WTC11 (cell line): ENCODE measurements around the gene AGAP3. TPM values are rescaled to one million over a fixed set of nuclear protein-coding genes. Genes with fewer than 3 reads are reported as not detected.
A peak's percentile ranks its signal among the peaks of the same experiment; 100 is the strongest.

Experiments
- ATAC-seq: fragments of 200-7000 bp; cut with Tn5 transposase; 2 replicates; pipeline ENCODE4 v1.10.0; 2021; ENCODE audit warnings: mild to moderate bottlenecking, moderate library complexity
- CTCF ChIA-PET: fragments of 300-600 bp; sonication (Branson Sonifier 250); formaldehyde crosslinking; loops from one replicate; lab custom pipeline; 2021; ENCODE audit warnings: antibody characterized with exemption; lab: Charles Lee
- POLR2A ChIA-PET: fragments of 350-600 bp; sonication (Branson Sonifier 250); formaldehyde crosslinking; loops from one replicate; lab custom pipeline; 2021; ENCODE audit warnings: antibody characterized with exemption; lab: Charles Lee
- DNase-seq: peaks from one replicate; pipeline ENCODE4 v3.0.0; 2021; ENCODE audit warnings: low spot score
- H3K27ac Mint-ChIP-seq: 2 replicates; pipeline ENCODE4 v1.8.0; 2021; ENCODE audit warnings: mixed read lengths
- H3K27me3 Mint-ChIP-seq: 2 replicates; pipeline ENCODE4 v1.8.0; 2021; ENCODE audit warnings: low read depth, mild to moderate bottlenecking, moderate library complexity, mixed read lengths
- H3K36me3 Mint-ChIP-seq: 2 replicates; pipeline ENCODE4 v1.8.0; 2021; ENCODE audit warnings: mixed read lengths
- H3K4me1 Mint-ChIP-seq: 2 replicates; pipeline ENCODE4 v1.8.0; 2022; ENCODE audit warnings: mixed read lengths
- H3K4me3 Mint-ChIP-seq: 2 replicates; pipeline ENCODE4 v1.8.0; 2021; ENCODE audit warnings: mild to moderate bottlenecking, moderate library complexity, mixed read lengths
- H3K9me3 Mint-ChIP-seq: 2 replicates; pipeline ENCODE4 v1.8.0; 2021; ENCODE audit warnings: mixed read lengths
- ATF1 ChIP-seq: sonication (generic); formaldehyde crosslinking; IDR thresholded peaks from 2 replicates; pipeline ENCODE4 v1.8.1; 2023; ENCODE audit warnings: mild to moderate bottlenecking, moderate library complexity, missing genetic modification reagents
- CBFB ChIP-seq: sonication (generic); formaldehyde crosslinking; IDR thresholded peaks from 2 replicates; pipeline ENCODE4 v1.8.1; 2022; ENCODE audit warnings: mild to moderate bottlenecking, low read depth, missing genetic modification reagents
- CREB1 ChIP-seq: sonication (generic); formaldehyde crosslinking; IDR thresholded peaks from 2 replicates; pipeline ENCODE4 v1.8.0; 2023; ENCODE audit warnings: mild to moderate bottlenecking, missing genetic modification reagents
- ETV6 ChIP-seq: sonication (generic); formaldehyde crosslinking; IDR thresholded peaks from 2 replicates; pipeline ENCODE4 v1.8.1; 2022; ENCODE audit warnings: mild to moderate bottlenecking, missing genetic modification reagents
- FOXJ3 ChIP-seq: sonication (generic); formaldehyde crosslinking; IDR thresholded peaks from 2 replicates; pipeline ENCODE4 v1.9.0; 2021; ENCODE audit warnings: missing genetic modification reagents, mild to moderate bottlenecking, borderline replicate concordance
- IRF2 ChIP-seq: sonication (generic); formaldehyde crosslinking; IDR thresholded peaks from 2 replicates; pipeline ENCODE4 v1.8.0; 2022; ENCODE audit warnings: low read depth, missing genetic modification reagents, borderline replicate concordance
- MXD4 ChIP-seq: fragments of 250-450 bp; sonication (Bioruptor Pico); IDR thresholded peaks from 2 replicates; pipeline ENCODE4 v1.8.0; 2021; ENCODE audit warnings: mild to moderate bottlenecking, moderate library complexity, borderline replicate concordance
- RELA ChIP-seq: sonication (generic); formaldehyde crosslinking; IDR thresholded peaks from 2 replicates; pipeline ENCODE4 v1.8.1; 2022; ENCODE audit warnings: missing genetic modification reagents, mild to moderate bottlenecking, borderline replicate concordance
- SP1 ChIP-seq: sonication (generic); formaldehyde crosslinking; conservative IDR thresholded peaks from 2 replicates; pipeline ENCODE4 v1.8.1; 2022; ENCODE audit warnings: missing genetic modification reagents
- TEAD4 ChIP-seq: sonication (generic); formaldehyde crosslinking; IDR thresholded peaks from 2 replicates; pipeline ENCODE4 v1.8.0; 2022; ENCODE audit warnings: mild to moderate bottlenecking, missing genetic modification reagents
- total RNA-seq: library from RNA; stranded (reverse); gene quantifications from 3 replicates; pipeline ENCODE4 v1.2.3, GENCODE V29; 2021
- TF ChIP-seq, protein P1 (sequence below): sonication (generic); formaldehyde crosslinking; IDR thresholded peaks from 2 replicates; pipeline ENCODE4 v1.8.1; 2022; ENCODE audit warnings: mild to moderate bottlenecking, missing genetic modification reagents, moderate library complexity, borderline replicate concordance
- TF ChIP-seq, protein P2 (sequence below): sonication (generic); formaldehyde crosslinking; IDR thresholded peaks from 2 replicates; pipeline ENCODE4 v1.8.1; 2022; ENCODE audit warnings: mild to moderate bottlenecking, moderate library complexity, missing genetic modification reagents
- TF ChIP-seq, protein P3 (sequence below): sonication (generic); formaldehyde crosslinking; IDR thresholded peaks from 2 replicates; pipeline ENCODE4 v1.8.0; 2022; ENCODE audit warnings: mild to moderate bottlenecking, missing genetic modification reagents
- TF ChIP-seq, protein P4 (sequence below): sonication (generic); formaldehyde crosslinking; IDR thresholded peaks from 2 replicates; pipeline ENCODE4 v1.8.1; 2023; ENCODE audit warnings: mild to moderate bottlenecking, moderate library complexity, missing genetic modification reagents
- TF ChIP-seq, protein P5 (sequence below): fragments of 250-450 bp; sonication (Bioruptor Pico); IDR thresholded peaks from 2 replicates; pipeline ENCODE4 v1.9.0; 2021; ENCODE audit warnings: moderate library complexity, mild to moderate bottlenecking, inconsistent platforms, borderline replicate concordance
- TF ChIP-seq, protein P6 (sequence below): sonication (generic); formaldehyde crosslinking; IDR thresholded peaks from 2 replicates; pipeline ENCODE4 v1.8.1; 2022; ENCODE audit warnings: missing genetic modification reagents, borderline replicate concordance
- TF ChIP-seq, protein P7 (sequence below): sonication (generic); formaldehyde crosslinking; IDR thresholded peaks from 2 replicates; pipeline ENCODE4 v1.8.0; 2022; ENCODE audit warnings: mild to moderate bottlenecking, missing genetic modification reagents
- TF ChIP-seq, protein P8 (sequence below): fragments of 250-450 bp; sonication (Bioruptor Pico); IDR thresholded peaks from 2 replicates; pipeline ENCODE4 v1.8.0; 2021; ENCODE audit warnings: mild to moderate bottlenecking

Gene AGAP3
- total RNA-seq, 1 experiment from 2014 or later, result 163 TPM

DNA sequence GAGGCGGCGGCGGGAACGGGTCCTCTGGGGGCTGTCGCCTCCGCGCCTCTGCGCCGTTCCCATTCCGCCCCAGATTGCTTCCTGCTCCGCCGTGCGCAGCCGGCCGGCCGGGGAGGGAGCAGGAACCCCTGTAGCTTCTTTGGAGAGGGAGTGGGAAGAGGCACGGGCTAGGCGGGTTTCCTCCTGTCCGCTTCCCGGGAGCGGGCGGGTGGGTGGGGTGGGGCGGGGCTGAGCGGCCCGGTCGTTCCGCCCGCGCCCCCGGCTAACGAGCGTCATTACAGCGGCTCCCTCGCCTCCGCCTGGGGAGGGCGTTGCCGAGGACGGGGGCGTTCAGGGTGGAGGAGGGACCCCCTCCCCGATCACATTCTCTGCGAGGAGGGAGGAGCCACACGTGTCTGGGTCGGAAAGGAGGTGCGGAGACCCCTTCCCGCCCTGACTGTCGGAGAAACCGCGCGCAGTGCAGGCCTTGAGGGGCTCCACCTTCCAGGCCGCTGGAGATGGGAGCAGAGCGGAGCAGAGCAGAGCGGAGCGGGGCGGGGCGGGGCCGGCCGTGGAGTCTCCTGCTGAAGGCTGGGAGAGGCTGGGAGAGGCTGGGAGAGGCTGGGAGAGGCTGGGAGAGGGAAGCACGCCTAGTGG is 39.7 kb downstream of the AGAP3 start (continued):
- TF ChIP-seq ETV6 (CRISPR knock-in tag), result no peak

DNA sequence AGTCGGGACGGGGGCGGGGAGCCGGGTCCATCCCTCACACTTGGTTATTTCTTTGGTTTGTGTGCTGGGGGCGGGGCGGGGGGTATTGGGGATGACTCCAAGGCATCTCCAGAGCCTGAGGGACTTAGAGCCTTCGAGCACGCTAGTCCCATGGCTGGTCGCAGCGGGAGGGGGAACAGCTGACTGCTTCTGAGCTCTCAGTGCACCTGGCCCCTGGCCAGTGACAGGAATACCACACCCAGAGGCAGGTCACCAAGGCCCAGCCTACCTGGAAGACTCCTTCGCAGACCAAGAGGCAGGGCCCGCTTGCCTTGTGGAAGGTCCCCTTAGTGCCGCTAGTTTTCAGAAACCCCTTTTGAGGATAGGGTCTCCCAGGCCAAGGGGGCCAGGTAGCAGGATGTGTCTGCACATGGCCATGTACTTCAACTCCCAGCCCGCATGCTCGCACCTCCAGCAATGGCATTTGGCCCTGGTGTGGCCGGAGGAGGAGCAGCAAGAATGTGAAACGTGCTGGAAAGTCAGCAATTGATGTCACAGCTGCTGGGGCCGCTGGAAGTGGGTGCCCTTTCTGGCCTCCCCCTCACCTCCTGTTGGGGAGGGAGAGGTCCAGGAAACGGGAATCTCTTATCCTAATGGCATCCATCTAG is 40.3 kb downstream of the AGAP3 start:
- no peak for TF ChIP-seq FOXJ3 (CRISPR knock-in tag)
- TF ChIP-seq, protein P1, sequence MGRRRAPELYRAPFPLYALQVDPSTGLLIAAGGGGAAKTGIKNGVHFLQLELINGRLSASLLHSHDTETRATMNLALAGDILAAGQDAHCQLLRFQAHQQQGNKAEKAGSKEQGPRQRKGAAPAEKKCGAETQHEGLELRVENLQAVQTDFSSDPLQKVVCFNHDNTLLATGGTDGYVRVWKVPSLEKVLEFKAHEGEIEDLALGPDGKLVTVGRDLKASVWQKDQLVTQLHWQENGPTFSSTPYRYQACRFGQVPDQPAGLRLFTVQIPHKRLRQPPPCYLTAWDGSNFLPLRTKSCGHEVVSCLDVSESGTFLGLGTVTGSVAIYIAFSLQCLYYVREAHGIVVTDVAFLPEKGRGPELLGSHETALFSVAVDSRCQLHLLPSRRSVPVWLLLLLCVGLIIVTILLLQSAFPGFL (CRISPR knock-in tag), result no peak
- H3K4me1 Mint-ChIP-seq, result peaks cover 31% of the 10 kb centered on the region
- peak overlapping the region; percentile 83 for H3K4me3 Mint-ChIP-seq
- ChIA-PET CTCF (interaction anchor here (0.6 to 4.2 kb wide), 7 partner anchors 11 to 101 kb away, joined by 3 to 65 read pairs (median 6); partner anchors contain the start of gene ABCF2), POLR2A (interaction anchor here (1.7 kb wide), 1 partner anchor 101 kb away, joined by 7 read pairs; the partner anchor contains the start of gene ABCF2)
- H3K36me3 Mint-ChIP-seq, result peaks cover 18% of the 10 kb centered on the region
- no peak overlapping the region for H3K27ac Mint-ChIP-seq
- H3K9me3 Mint-ChIP-seq, result no peaks in the 10 kb centered on the region
- ATAC-seq (no peak), DNase-seq (no peak)
- peaks cover 5% of the 10 kb centered on the region; the same call in 1 of the 2 replicates for H3K27me3 Mint-ChIP-seq

DNA sequence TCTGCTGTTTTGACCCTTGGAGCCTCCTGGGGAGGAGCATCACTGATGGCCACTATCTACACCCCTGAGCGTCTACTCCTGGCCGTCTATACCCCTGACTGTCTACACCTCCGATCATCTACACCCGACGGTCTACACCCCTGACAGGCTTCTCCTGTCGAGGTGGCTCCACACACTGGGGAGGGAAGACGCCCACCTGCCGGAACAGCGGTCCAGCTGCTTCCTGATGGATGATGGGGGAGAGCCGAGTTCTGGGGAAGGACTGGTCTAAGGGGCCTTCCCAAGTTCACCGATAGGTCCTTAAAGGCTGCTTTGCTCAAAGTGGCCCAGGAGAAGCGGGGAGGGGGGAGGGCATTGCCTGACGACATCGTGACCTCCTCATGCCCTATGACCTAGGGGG is 41.9 kb downstream of the AGAP3 start:
- no peak for ATAC-seq
- peaks cover 5% of the 10 kb centered on the region; the same call in 1 of the 2 replicates for H3K27me3 Mint-ChIP-seq
- CTCF ChIA-PET, result interaction anchor here (0.7 to 1.2 kb wide), 2 partner anchors 10 to 38 kb away, joined by 3 to 4 read pairs; no protein-coding TSS in a partner anchor
- H3K27ac Mint-ChIP-seq, result no peak overlapping the region
- TF ChIP-seq, protein P2, sequence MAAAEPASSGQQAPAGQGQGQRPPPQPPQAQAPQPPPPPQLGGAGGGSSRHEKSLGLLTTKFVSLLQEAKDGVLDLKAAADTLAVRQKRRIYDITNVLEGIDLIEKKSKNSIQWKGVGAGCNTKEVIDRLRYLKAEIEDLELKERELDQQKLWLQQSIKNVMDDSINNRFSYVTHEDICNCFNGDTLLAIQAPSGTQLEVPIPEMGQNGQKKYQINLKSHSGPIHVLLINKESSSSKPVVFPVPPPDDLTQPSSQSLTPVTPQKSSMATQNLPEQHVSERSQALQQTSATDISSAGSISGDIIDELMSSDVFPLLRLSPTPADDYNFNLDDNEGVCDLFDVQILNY, result no peak
- TF ChIP-seq SP1 (CRISPR knock-in tag) (no peak), RELA (CRISPR knock-in tag) (no peak), IRF2 (no peak), CREB1 (CRISPR knock-in tag) (no peak), ATF1 (CRISPR knock-in tag) (no peak), CBFB (no peak), MXD4 (CRISPR knock-in tag) (no peak), FOXJ3 (CRISPR knock-in tag) (no peak), TEAD4 (CRISPR knock-in tag) (no peak)
- TF ChIP-seq, protein P3, sequence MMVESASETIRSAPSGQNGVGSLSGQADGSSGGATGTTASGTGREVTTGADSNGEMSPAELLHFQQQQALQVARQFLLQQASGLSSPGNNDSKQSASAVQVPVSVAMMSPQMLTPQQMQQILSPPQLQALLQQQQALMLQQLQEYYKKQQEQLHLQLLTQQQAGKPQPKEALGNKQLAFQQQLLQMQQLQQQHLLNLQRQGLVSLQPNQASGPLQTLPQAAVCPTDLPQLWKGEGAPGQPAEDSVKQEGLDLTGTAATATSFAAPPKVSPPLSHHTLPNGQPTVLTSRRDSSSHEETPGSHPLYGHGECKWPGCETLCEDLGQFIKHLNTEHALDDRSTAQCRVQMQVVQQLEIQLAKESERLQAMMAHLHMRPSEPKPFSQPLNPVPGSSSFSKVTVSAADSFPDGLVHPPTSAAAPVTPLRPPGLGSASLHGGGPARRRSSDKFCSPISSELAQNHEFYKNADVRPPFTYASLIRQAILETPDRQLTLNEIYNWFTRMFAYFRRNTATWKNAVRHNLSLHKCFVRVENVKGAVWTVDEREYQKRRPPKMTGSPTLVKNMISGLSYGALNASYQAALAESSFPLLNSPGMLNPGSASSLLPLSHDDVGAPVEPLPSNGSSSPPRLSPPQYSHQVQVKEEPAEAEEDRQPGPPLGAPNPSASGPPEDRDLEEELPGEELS (CRISPR knock-in tag), result no peak
- TF ChIP-seq, protein P4, sequence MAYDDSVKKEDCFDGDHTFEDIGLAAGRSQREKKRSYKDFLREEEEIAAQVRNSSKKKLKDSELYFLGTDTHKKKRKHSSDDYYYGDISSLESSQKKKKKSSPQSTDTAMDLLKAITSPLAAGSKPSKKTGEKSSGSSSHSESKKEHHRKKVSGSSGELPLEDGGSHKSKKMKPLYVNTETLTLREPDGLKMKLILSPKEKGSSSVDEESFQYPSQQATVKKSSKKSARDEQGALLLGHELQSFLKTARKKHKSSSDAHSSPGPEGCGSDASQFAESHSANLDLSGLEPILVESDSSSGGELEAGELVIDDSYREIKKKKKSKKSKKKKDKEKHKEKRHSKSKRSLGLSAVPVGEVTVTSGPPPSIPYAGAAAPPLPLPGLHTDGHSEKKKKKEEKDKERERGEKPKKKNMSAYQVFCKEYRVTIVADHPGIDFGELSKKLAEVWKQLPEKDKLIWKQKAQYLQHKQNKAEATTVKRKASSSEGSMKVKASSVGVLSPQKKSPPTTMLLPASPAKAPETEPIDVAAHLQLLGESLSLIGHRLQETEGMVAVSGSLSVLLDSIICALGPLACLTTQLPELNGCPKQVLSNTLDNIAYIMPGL (CRISPR knock-in tag), result no peak
- TF ChIP-seq, protein P5, sequence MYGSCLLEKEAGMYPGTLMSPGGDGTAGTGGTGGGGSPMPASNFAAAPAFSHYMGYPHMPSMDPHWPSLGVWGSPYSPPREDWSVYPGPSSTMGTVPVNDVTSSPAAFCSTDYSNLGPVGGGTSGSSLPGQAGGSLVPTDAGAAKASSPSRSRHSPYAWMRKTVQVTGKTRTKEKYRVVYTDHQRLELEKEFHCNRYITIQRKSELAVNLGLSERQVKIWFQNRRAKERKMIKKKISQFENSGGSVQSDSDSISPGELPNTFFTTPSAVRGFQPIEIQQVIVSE (CRISPR knock-in tag), result no peak
- TF ChIP-seq, protein P6, sequence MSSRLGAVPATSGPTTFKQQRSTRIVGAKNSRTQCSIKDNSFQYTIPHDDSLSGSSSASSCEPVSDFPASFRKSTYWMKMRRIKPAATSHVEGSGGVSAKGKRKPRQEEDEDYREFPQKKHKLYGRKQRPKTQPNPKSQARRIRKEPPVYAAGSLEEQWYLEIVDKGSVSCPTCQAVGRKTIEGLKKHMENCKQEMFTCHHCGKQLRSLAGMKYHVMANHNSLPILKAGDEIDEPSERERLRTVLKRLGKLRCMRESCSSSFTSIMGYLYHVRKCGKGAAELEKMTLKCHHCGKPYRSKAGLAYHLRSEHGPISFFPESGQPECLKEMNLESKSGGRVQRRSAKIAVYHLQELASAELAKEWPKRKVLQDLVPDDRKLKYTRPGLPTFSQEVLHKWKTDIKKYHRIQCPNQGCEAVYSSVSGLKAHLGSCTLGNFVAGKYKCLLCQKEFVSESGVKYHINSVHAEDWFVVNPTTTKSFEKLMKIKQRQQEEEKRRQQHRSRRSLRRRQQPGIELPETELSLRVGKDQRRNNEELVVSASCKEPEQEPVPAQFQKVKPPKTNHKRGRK (CRISPR knock-in tag), result no peak
- TF ChIP-seq, protein P7, sequence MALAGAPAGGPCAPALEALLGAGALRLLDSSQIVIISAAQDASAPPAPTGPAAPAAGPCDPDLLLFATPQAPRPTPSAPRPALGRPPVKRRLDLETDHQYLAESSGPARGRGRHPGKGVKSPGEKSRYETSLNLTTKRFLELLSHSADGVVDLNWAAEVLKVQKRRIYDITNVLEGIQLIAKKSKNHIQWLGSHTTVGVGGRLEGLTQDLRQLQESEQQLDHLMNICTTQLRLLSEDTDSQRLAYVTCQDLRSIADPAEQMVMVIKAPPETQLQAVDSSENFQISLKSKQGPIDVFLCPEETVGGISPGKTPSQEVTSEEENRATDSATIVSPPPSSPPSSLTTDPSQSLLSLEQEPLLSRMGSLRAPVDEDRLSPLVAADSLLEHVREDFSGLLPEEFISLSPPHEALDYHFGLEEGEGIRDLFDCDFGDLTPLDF (CRISPR knock-in tag), result no peak
- TF ChIP-seq, protein P8, sequence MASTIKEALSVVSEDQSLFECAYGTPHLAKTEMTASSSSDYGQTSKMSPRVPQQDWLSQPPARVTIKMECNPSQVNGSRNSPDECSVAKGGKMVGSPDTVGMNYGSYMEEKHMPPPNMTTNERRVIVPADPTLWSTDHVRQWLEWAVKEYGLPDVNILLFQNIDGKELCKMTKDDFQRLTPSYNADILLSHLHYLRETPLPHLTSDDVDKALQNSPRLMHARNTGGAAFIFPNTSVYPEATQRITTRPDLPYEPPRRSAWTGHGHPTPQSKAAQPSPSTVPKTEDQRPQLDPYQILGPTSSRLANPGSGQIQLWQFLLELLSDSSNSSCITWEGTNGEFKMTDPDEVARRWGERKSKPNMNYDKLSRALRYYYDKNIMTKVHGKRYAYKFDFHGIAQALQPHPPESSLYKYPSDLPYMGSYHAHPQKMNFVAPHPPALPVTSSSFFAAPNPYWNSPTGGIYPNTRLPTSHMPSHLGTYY (CRISPR knock-in tag), result no peak
- TF ChIP-seq, all 79 proteins: peak for 0
- Mint-ChIP-seq H3K4me1 (peaks cover 31% of the 10 kb centered on the region), H3K4me3 (no peak overlapping the region), H3K9me3 (no peaks in the 10 kb centered on the region), H3K36me3 (peaks cover 25% of the 10 kb centered on the region)
- no peak for DNase-seq
- POLR2A ChIA-PET, result no interaction called here
